Neural cell (in vitro differentiated cells): ENCODE measurements around the gene BCO1. TPM values are rescaled to one million over a fixed set of nuclear protein-coding genes. Genes with fewer than 3 reads are reported as not detected.

ENCODE experiments used
- polyA plus RNA-seq: library from polyadenylated mRNA; depleted of rRNA; stranded (reverse); fragments of >200 nt; gene quantifications from 2 replicates; pipeline ENCODE4 v1.2.3, GENCODE V29; 2014

Gene BCO1
- polyA plus RNA-seq, 1 donor from 2014 or later: not detected

Other genes with a start within 250 kb of the BCO1 start
- 168 and 172 TPM in 2 replicates for gene CMC2, start 231.8 kb upstream of the BCO1 start, polyA plus RNA-seq
- 1.9 and 5.3 TPM in 2 replicates for gene CENPN, start 231.5 kb upstream of the BCO1 start, polyA plus RNA-seq
- gene ATMIN, start 202.8 kb upstream of the BCO1 start, polyA plus RNA-seq: 62.3 and 75.9 TPM in 2 replicates
- gene C16orf46, start 161.5 kb upstream of the BCO1 start, polyA plus RNA-seq: 8.7 TPM in 2 replicates
- 66.0 and 81.8 TPM in 2 replicates for gene GCSH, start 142.3 kb upstream of the BCO1 start, polyA plus RNA-seq
- gene GAN, start 76.3 kb downstream of the BCO1 start, polyA plus RNA-seq: 8.7 and 9.1 TPM in 2 replicates
- gene CMIP, start 206.1 kb downstream of the BCO1 start, polyA plus RNA-seq: 15.1 and 20.0 TPM in 2 replicates